Left ventricle myocardium superior (tissue), 1 donor: Measurements from ENCODE around the gene TSPO. TPM values are rescaled to one million over a fixed set of nuclear protein-coding genes. Genes with fewer than 3 reads are reported as not detected.

ENCODE experiments used
- ATAC-seq: fragments of 200-7000 bp; cut with Tn5 transposase; one replicate; pipeline ENCODE4 v1.9.1; 2020; ENCODE audit warnings: mild to moderate bottlenecking, moderate library complexity
- DNase-seq: peaks from one replicate; pipeline ENCODE4 v3.0.0-alpha.2; 2020
- intact Hi-C: fragments of 100-400 bp; cut with micrococcal nuclease; formaldehyde crosslinking; loops from one replicate; pipeline ENCODE4 v1.11.0; 2022
- total RNA-seq: library from RNA; stranded (reverse); fragmentation: NEBNext Ultra II Directional; extraction: Animal tissue kit (Norgen Biotek cat#: 25700); gene quantifications from one replicate; pipeline ENCODE4 v1.2.1, GENCODE V29; 2021
- donor health status: DM: no; HTN: yes; CAD: no; lungs with severe emphysema.

The TSPO gene
- total RNA-seq, 1 donor from 2014 or later, result 119 TPM

DNA sequence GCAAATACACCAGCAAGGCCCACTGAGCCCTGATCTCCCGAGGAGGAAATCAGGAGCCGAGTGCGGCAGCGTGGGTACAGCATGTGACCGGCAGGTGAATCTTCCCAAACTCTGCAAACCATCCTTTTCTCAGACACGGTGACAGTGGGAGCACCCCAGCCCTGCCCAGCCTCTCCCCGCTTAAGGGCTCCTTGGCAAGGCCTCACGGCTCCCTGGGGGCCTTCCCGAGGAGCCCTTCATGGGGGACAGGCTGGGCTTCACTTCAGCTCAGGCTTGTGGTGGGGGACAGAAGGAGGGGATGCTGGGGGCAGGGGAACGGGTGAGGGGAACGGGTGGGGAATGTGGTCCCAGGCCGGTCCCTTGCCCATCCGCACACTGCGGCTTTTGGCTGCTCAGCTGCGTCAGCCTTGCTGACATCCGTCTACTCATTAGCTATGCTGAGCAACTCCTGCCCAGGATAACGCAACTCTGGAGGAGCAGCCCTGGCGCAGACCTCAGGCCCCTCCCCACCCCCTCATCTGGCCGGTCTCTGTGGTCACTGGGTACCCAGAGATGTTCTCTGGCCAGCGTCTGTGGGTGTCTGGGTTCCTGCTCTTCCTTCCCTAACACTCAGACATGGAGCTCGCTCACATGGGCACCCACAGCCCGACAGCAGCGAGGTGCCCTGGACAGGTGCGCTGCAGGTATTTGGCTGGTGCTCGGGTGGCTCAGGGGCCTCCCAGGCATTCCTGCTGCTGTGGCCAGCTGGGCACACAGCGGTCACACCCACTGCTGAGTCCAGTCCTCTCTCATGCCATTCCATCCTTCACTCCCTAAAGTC, 57.6 kb downstream of the TSPO start:
- DNase-seq (no peak), ATAC-seq (no peak)
- intact Hi-C loops, result no loop called here

DNA sequence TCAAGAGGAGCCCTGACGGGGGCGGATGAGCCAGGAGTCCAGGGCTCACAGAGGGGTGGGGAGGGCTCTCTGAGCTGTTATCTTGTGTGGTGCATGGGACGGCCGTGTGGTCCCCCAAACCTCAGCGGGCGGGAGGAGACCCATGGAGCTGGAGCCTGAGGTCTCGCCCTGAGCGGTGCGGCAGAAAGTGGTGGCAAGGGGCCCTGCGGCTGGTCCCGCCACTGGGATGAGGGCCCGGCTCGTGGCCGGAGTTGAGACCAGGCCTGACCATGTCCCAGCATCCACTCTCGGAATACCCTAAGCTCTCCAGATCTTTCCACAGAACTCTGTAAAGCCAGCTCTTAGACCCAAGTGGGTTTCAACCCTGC, 58.1 kb downstream of the TSPO start:
- DNase-seq (no peak), ATAC-seq (no peak)
- intact Hi-C loops, result no loop called here

GRCh38 chr22:43209971-43210370, 58.6 kb downstream of the TSPO start:
- intact Hi-C loops, result no loop called here
- DNase-seq (no peak), ATAC-seq (no peak)

DNA sequence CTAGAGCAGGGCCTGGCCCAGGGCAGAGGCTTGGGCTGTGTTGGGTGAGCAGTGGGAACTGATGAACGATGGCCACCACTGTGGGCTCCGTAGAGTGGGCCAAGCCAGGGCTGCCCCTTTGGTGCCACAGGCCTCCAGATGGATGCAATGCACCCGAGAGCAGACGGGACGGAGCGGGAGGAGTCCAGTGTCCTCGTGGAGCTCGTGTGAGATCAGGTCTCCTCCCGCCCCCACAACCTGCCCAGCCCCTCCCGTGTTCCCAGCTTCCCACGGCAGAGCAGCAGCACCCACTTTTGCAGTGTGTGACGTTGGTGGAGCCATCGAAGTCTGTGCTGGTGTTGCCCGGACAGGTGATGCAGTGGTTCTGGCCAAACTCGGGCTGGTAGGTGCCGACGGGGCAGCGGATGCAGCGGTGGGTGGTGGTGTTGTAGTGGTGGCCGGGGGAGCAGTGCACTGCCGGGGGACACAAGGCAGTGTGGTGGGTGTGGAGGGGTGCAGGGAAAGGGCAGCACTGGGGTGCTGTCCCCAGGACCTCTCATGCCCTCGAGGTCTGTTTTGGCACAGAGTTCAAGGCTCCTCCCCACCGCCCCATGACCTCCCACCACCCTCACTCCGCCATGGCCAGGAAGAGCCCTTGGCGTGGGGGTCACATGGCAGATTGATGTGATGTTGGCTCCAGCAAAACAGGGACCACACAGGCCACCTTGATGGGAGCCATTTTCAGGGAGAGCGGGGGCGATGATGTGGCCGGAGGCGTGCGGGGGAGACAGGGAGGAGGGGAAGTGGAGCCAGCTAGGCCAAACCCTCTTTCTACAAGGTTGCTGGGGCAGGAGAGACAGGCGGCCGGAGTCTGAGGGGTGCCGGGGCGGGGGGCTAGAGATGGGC, 59.5 kb downstream of the TSPO start:
- no peak for DNase-seq

GRCh38 chr22:43211941-43212433, 60.6 kb downstream of the TSPO start:
- ATAC-seq (no peak), DNase-seq (no peak)
- intact Hi-C loops, result no loop called here

More for the DNA sequence above, 59.5 kb downstream of the TSPO start:
- ATAC-seq, result no peak
- intact Hi-C loops, result no loop called here

DNA sequence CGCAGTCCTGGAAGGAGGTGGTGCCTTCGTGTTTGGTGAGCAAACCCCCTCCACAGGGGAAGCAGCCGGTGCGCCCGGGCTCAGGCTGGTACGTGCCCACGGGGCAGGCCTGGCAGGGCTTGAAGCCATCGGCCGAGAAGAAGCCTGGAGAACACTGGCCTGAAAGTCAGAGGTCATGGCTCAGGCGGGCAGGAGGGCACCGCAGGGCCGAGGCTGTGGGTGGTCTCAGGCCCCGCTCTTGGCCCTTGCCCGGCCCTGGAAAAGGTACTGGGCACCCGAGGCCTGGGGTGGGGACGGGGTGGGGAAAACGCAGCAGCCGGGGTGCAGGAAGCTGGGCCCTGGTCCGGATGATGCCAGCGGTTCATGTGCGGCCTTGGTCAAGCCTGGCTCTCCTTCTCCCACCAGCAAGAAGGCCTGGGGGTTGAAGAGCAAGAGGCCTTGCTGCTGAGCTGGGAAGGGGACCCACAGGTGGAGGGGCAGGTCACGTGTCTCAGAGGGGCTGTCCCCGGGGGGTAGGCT, 61.1 kb downstream of the TSPO start:
- no peak for DNase-seq
- ATAC-seq, result no peak
- intact Hi-C loops, result no loop called here

Other genes with a start within 250 kb of the TSPO start
- 63.8 TPM for gene PACSIN2, start 136.4 kb upstream of the TSPO start, total RNA-seq
- gene TTLL1, start 62.2 kb upstream of the TSPO start, total RNA-seq, result 6.2 TPM
- gene BIK, start 40.8 kb upstream of the TSPO start, total RNA-seq, result not detected
- gene MCAT, start 8.2 kb upstream of the TSPO start, total RNA-seq, result 13.4 TPM
- gene TTLL12, start 35.6 kb downstream of the TSPO start, total RNA-seq, result 12.3 TPM
- 0.64 TPM for gene SCUBE1, start 191.8 kb downstream of the TSPO start, total RNA-seq